ENCODE data around the gene NSUN4.
"Not testable (repeated sequence)": the region's sequence is repeated elsewhere in the genome, so short reads cannot be mapped to it uniquely, and the experiment has no call there.

NSUN4 gene

GRCh38 chr1:46340404-46341221 lies at the start of gene NSUN4:
Gene NSUN4, plus strand, starts transcription at chr1:46340807. Its CDS starts 20 bp downstream, at chr1:46340827.
- DNase-seq: peak; percentile 94

GRCh38 chr1:46295306-46295705 lies 45.3 kb upstream of the NSUN4 start:
- no peak for DNase-seq

- no peak for DNase-seq
These were observed 42.2 kb upstream of the NSUN4 start for GRCh38 chr1:46298387-46298786.

GRCh38 chr1:46300673-46301405 lies 39.8 kb upstream of the NSUN4 start:
- DNase-seq: no peak

- DNase-seq: no peak
These were observed 39.2 kb upstream of the NSUN4 start for GRCh38 chr1:46301406-46301807.

DNA sequence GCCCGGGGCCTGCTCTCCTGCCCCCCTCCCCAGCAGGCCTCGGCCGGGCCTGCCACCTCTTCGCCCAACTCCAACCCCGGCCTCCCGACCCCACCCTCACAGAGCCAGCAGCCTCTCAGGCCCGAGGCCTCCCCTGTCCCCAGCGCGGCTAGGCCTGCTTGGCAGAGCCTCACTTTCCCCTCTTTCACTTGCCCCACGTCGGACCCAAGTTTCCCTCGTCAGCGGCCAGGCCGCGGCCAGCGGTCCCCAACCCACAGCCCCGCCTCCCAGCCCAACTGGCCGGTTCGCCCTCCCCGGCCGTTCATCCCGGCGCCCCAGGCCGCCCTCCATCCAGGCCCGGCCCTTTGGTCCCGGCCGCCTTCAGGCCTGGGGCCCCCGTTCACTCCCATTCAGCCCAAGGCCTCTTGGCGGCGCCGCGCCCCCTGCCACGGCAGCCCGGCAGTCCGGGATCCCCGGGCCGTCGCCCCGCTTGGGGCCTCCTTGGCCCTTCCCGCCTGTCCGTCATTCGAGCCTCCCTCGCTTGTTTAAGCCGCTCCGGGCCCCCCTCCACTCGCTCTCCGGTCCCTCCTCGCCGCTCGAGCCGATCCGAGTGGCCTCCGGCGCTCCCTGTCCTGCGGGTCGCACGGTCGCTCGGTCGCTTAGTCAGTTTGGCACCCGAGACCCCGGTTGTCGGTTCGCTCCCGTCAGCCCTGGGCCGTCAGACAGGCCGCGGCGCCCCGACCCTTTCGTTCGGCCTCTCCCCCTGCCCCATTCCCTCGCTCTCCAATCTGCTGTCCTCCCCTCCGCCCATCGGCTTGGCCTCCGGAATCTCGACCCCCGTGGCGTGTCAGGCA lies 38.6 kb upstream of the NSUN4 start:
- peak; percentile 36 for DNase-seq

DNA sequence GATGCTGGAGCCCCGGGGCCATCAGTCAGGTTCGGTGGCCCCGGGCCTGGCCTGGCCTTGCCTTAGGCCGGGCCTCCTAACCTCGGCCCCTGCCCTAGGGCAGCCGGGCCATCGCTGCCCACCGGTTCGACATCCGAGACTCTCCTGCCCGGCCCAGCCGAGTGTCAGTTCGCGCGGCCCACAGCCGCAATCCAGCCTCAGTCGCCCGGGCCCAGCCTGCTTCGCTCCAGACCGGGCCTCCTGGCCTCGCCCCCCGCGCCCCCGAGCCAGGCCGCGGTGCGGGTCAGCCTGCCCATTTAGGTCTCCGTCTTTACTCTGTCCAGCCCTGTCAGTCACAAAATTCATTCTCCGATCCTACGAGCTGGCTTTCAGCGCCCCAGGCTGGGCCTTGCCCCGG lies 38.0 kb upstream of the NSUN4 start:
- DNase-seq: no peak

DNA sequence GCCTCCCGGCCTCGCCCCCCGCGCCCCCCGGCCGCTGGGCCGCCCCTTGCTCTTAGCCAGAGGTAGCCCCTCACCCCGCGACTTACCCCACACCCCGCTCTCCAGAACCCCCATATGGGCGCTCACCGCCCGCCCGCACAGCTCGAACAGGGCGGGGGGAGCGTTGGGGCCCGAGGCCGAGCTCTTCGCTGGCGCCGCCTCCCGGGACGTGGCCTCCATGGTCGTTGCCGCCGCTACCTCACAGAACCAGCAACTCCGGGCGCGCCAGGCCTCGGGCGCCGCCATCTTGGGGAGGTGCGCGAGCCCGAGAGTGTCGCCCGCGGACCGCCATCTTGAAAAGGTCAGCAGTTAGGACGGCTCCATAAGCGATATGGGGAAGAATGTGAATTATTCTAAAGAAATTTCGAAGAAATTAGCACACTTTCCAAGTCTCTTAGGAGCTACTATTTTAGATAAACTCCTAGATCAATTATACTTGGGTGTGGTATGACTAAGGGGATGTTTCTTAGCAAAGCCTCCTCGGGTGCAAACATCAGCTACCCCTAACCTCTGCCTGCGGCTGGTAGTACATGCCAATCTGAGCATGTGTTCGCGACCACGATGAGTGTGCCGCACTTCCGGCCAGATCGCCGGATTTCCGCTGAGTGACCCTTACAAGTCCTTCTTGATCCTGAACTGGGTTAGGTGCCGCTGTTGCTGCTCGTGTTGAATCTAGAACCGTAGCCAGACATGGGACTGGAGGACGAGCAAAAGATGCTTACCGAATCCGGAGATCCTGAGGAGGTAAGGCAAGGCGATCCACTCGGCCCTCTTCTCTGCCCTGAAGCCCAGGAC lies 37.4 kb upstream of the NSUN4 start, which contains the start of the genes LRRC41 and UQCRH:
Gene LRRC41, minus strand, starts transcription at position 579 of the 834 bp plus-strand sequence. Its CDS starts 294 bp downstream, at position 285.
Gene UQCRH, plus strand, starts transcription at position 661 of the 834 bp plus-strand sequence. Its CDS starts 69 bp downstream, at position 730.
- DNase-seq: peak; percentile 97

DNA sequence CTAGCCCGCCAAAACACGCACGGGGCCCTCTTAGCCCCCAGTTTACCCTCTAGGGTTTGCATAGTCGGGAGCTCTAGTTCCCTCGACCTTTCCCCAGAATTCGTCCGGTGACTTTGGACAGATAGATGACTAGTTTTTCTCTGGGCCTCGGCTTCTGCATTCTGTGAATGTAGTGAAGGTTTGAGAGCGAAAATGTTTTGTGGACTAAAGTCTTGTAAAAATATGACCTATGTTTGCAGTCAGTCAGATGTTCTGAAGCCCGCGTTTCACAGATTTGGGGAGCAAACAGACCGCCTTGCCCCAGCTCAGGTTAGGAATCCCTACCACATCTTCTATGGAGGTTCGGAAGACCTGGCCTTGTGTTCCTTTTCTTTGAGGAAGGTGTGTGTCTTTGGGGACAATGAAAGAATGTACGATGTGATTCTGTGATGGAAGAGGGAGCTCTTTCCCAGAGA lies 36.7 kb upstream of the NSUN4 start:
- DNase-seq: no peak

DNA sequence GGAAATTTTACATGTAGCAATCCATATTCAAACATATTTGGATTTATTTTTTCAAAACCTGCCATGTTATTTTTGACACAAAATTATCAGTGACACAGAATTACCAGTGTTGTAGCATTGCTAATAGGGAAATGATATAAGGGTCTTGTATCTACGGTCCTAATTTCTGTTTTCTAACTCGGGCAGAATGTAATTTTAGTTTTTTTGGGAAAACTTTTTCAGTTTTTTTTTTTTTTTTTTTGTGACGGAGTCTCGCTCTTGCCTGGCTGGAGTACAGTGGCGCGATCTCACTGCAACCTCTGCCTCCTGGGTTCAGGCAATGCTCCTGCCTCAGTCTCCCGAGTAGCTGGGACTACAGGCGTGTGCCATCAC lies 34.5 kb upstream of the NSUN4 start:
- DNase-seq: no peak

GRCh38 chr1:46309401-46310159 lies 31.0 kb upstream of the NSUN4 start:
- peak; percentile 22 for DNase-seq

- DNase-seq: no peak
These were observed 30.3 kb upstream of the NSUN4 start for GRCh38 chr1:46310321-46310720.

GRCh38 chr1:46315669-46316403 lies 24.8 kb upstream of the NSUN4 start:
- no peak for DNase-seq

- DNase-seq: no peak
These were observed 23.3 kb upstream of the NSUN4 start for GRCh38 chr1:46317323-46317722.

DNA sequence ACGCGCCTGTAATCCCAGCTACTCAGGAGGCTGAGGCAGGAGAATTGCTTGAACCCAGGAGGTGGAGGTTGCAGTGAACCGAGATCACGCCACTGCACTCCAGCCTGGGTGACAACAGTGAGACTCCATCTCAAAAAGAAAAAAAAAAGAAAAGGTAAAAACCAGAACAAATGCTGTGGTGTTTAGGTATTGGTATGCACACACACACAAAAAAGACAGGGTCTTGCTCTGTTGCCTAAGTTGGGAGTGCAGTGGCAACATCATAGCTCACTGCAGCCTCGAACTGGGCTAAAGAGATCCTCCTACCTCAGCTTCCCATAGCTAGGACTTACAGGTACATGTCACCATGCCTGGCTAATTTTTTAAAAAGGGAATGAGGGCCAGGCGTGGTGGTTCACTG lies 21.3 kb upstream of the NSUN4 start:
- not testable (repeated sequence) for DNase-seq

DNA sequence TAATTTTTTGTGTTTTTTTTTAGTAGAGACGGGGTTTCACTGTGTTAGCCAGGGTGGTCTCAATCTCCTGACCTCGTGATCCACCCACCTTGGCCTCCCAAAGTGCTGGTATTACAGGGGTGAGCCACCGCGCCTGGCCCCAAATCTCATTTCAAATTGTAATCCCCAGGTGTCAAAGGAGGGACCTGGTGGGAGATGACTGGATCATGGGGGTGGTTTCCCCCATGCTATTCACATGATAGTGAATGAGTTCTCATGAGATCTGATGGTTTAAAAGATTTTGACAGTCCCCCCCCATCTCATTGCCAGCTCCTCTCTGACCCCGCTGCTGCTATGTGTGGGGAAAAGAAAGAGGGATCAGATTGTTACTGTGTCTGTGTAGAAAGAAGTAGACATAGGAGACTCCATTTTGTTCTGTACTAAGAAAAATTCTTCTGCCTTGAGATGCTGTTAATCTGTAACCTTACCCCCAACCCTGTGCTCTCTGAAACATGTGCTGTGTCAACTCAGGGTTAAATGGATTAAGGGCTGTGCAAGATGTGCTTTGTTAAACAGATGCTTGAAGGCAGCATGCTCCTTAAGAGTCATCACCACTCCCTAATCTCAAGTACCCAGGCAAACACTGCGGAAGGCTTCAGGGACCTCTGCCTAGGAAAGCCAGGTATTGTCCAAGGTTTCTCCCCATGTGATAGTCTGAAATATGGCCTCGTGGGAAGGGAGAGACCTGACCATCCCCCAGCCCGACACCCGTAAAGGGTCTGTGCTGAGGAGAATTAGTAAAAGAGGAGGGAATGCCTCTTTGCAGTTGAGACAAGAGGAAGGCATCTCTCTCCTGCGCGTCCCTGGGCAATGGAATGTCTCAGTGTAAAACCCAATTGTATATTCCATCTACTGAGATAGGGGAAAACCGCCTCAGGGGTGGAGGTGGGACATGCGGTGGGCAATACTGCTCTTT lies 20.4 kb upstream of the NSUN4 start:
- not testable (repeated sequence) for DNase-seq

- not testable (repeated sequence) for DNase-seq
These were observed 18.4 kb upstream of the NSUN4 start for GRCh38 chr1:46322191-46322590.

GRCh38 chr1:46325285-46326076 lies 15.1 kb upstream of the NSUN4 start:
- DNase-seq: peak; percentile 73
